H1 (cell line): Measurements from ENCODE around the gene RING1. TPM values are rescaled to one million over a fixed set of nuclear protein-coding genes. Genes with fewer than 3 reads are reported as not detected.

Experiments used
- CTCF ChIA-PET: fragments of 300-600 bp; sonication (Branson Sonifier 250); formaldehyde crosslinking; loops from one replicate; lab custom pipeline; 2021; ENCODE audit not compliant: partially characterized antibody; lab: Charles Lee
- POLR2A ChIA-PET: fragments of 300-600 bp; sonication (Branson Sonifier 250); formaldehyde crosslinking; loops from one replicate; lab custom pipeline; 2021; ENCODE audit warnings: inconsistent platforms; ENCODE audit not compliant: partially characterized antibody; lab: Charles Lee
- DNase-seq, 2 experiments: peaks; one replicate each; pipeline versions ENCODE4 v3.0.0 to v3.0.0-alpha.2; 2010 to 2022; ENCODE audit warnings: low spot score in 2 of 2, low read depth in 1 of 2, mixed read lengths in 1 of 2
- FAIRE-seq: peaks from 2 replicates; lab custom pipeline; 2011; peaks lifted over from hg19 to GRCh38; lab: Jason Lieb, UNC
- H2AFZ ChIP-seq: 2 replicates; pipeline ENCODE4 v1.8.1; 2012; ENCODE audit warnings: low read length, inconsistent platforms
- H2AK5ac ChIP-seq: 2 replicates; pipeline ENCODE4 v1.6.1; 2013; ENCODE audit warnings: low read depth, low read length
- H2BK120ac ChIP-seq: replicated peaks from 2 replicates; pipeline ENCODE3; 2013; ENCODE audit warnings: low read depth, low read length, inconsistent platforms
- H2BK12ac ChIP-seq: 2 replicates; pipeline ENCODE4 v1.6.1; 2013; ENCODE audit warnings: low read depth, low read length
- H2BK15ac ChIP-seq: 2 replicates; pipeline ENCODE4 v1.6.1; 2013; ENCODE audit warnings: low read length
- H2BK20ac ChIP-seq: 2 replicates; pipeline ENCODE4 v1.6.1; 2013; ENCODE audit warnings: low read length
- H2BK5ac ChIP-seq: 2 replicates; pipeline ENCODE4 v1.6.1; 2013; ENCODE audit warnings: low read depth, low read length
- H3K14ac ChIP-seq: 2 replicates; pipeline ENCODE4 v1.6.1; 2013; ENCODE audit warnings: inconsistent platforms; ENCODE audit not compliant: insufficient read length
- H3K18ac ChIP-seq: 2 replicates; pipeline ENCODE4 v1.6.1; 2013; ENCODE audit warnings: low read length; ENCODE audit errors: extremely low read depth
- H3K23ac ChIP-seq: 2 replicates; pipeline ENCODE4 v1.6.1; 2013; ENCODE audit warnings: inconsistent platforms; ENCODE audit not compliant: insufficient read length
- H3K23me2 ChIP-seq: 2 replicates; pipeline ENCODE4 v1.6.1; 2013; ENCODE audit warnings: low read depth, low read length
- H3K27ac ChIP-seq: 2 replicates; pipeline ENCODE4 v1.6.1; 2011; ENCODE audit warnings: low read depth, low read length, inconsistent platforms
- H3K27me3 ChIP-seq, 4 experiments: replicated peaks in 1 of 4; 1 replicate in 1 of 4; 2 replicates in 3 of 4; pipeline versions ENCODE4 v1.6.1 to v1.8.1; 2011 to 2013; ENCODE audit warnings: low read length in 3 of 4, mild to moderate bottlenecking in 3 of 4, inconsistent platforms in 2 of 4, mixed read lengths in 2 of 4, moderate library complexity in 1 of 4; ENCODE audit not compliant: control insufficient read depth in 3 of 4, insufficient read depth in 3 of 4; ENCODE audit errors: extremely low read depth in 1 of 4
- H3K36me3 ChIP-seq, 4 experiments: 2 replicates each; pipeline versions ENCODE4 v1.6.1 to v1.8.1; 2011 to 2013; ENCODE audit warnings: mild to moderate bottlenecking in 4 of 4, low read length in 3 of 4, moderate library complexity in 2 of 4, control low read depth in 1 of 4, inconsistent platforms in 1 of 4; ENCODE audit not compliant: insufficient read depth in 4 of 4, control insufficient read depth in 2 of 4
- H3K4ac ChIP-seq: replicated peaks from 2 replicates; pipeline ENCODE3; 2013; ENCODE audit warnings: low read length, low read depth, mixed read lengths, inconsistent platforms; ENCODE audit not compliant: insufficient read length
- H3K4me1 ChIP-seq, 4 experiments: replicated peaks in 1 of 4; 1 replicate in 1 of 4; 2 replicates in 3 of 4; pipeline versions ENCODE4 v1.6.1 to v1.8.1; 2011 to 2013; ENCODE audit warnings: low read length in 3 of 4, inconsistent platforms in 2 of 4, mixed read lengths in 1 of 4; ENCODE audit not compliant: insufficient read depth in 4 of 4, control insufficient read depth in 3 of 4
- H3K4me2 ChIP-seq, 2 experiments: 2 replicates each; pipeline versions ENCODE4 v1.6.1 to v1.8.1; 2011 to 2013; ENCODE audit warnings: low read depth in 2 of 2, low read length in 2 of 2, control low read depth in 1 of 2, inconsistent platforms in 1 of 2, mild to moderate bottlenecking in 1 of 2; ENCODE audit not compliant: insufficient read depth in 1 of 2
- H3K4me3 ChIP-seq, 4 experiments: fragments of 200-600, 300-600 bp in 1 of 4; sonication (generic), shearing (Covaris generic), sonication (Bioruptor Twin) in 1 of 4; 2 replicates each; pipeline versions ENCODE4 v1.5.1 to v1.8.1; 2011 to 2016; ENCODE audit warnings: low read length in 4 of 4, low read depth in 3 of 4, control low read depth in 2 of 4, inconsistent platforms in 2 of 4, mild to moderate bottlenecking in 2 of 4, mixed read lengths in 1 of 4, moderate library complexity in 1 of 4; ENCODE audit not compliant: insufficient read depth in 2 of 4; ENCODE audit errors: extremely low read depth in 1 of 4
- H3K56ac ChIP-seq: replicated peaks from 2 replicates; pipeline ENCODE3; 2013; ENCODE audit warnings: low read depth, mild to moderate bottlenecking, mixed read lengths, low read length, inconsistent platforms; ENCODE audit not compliant: insufficient read length
- H3K79me1 ChIP-seq: 2 replicates; pipeline ENCODE4 v1.6.1; 2013; ENCODE audit warnings: low read depth, low read length, control low read depth
- H3K79me2 ChIP-seq, 2 experiments: 2 replicates each; pipeline versions ENCODE4 v1.6.1 to v1.8.1; 2012 to 2013; ENCODE audit warnings: low read length in 2 of 2, mild to moderate bottlenecking in 2 of 2, inconsistent platforms in 1 of 2; ENCODE audit not compliant: insufficient read depth in 2 of 2, control insufficient read depth in 1 of 2
- H3K9ac ChIP-seq, 4 experiments: replicated peaks in 1 of 4; 1 replicate in 1 of 4; 2 replicates in 3 of 4; pipeline versions ENCODE4 v1.6.1 to v1.8.1; 2011 to 2013; ENCODE audit warnings: low read depth in 3 of 4, low read length in 3 of 4, control low read depth in 2 of 4, mild to moderate bottlenecking in 2 of 4, moderate library complexity in 2 of 4, inconsistent platforms in 1 of 4; ENCODE audit errors: extremely low read depth in 1 of 4
- H3K9me3 ChIP-seq, 2 experiments: 2 replicates each; pipeline versions ENCODE4 v1.6.1 to v1.8.1; 2012 to 2013; ENCODE audit warnings: mild to moderate bottlenecking in 2 of 2, moderate library complexity in 2 of 2, control low read depth in 1 of 2, inconsistent platforms in 1 of 2, low read depth in 1 of 2, low read length in 1 of 2, mixed read lengths in 1 of 2; ENCODE audit not compliant: insufficient read depth in 2 of 2
- H4K20me1 ChIP-seq, 2 experiments: replicated peaks in 1 of 2; 2 replicates each; pipeline versions ENCODE3 to v1.8.1; 2011 to 2013; ENCODE audit warnings: inconsistent platforms in 2 of 2, low read length in 2 of 2, mild to moderate bottlenecking in 1 of 2; ENCODE audit not compliant: insufficient read depth in 2 of 2, control insufficient read depth in 1 of 2
- H4K5ac ChIP-seq: 2 replicates; pipeline ENCODE4 v1.6.1; 2013; ENCODE audit warnings: low read length, low read depth, mixed read lengths, inconsistent platforms; ENCODE audit not compliant: insufficient read length
- H4K8ac ChIP-seq: 2 replicates; pipeline ENCODE4 v1.8.0; 2013; ENCODE audit warnings: mild to moderate bottlenecking, moderate library complexity, low read length, inconsistent platforms; ENCODE audit not compliant: insufficient read depth; ENCODE audit errors: extremely low read depth
- H4K91ac ChIP-seq: replicated peaks from 2 replicates; pipeline ENCODE3; 2013; ENCODE audit warnings: low read length, mixed read lengths, inconsistent platforms; ENCODE audit not compliant: insufficient read length
- ATF2 ChIP-seq: IDR thresholded peaks from 2 replicates; pipeline ENCODE4 v1.6.1; 2012; ENCODE audit warnings: low read length, inconsistent platforms
- CEBPB ChIP-seq: IDR thresholded peaks from 2 replicates; pipeline ENCODE4 v1.6.1; 2012; ENCODE audit warnings: low read depth, low read length
- HDAC6 ChIP-seq: IDR thresholded peaks from one replicate; pipeline ENCODE4 v1.7.1; 2012; ENCODE audit warnings: low read depth, mild to moderate bottlenecking, inconsistent platforms, low read length, moderate library complexity
- KDM5A ChIP-seq: fragments of 200-600 bp; IDR thresholded peaks from 2 replicates; pipeline ENCODE4 v1.7.1; 2012; ENCODE audit warnings: mild to moderate bottlenecking, low read length, inconsistent platforms, mixed read lengths
- NRF1 ChIP-seq: IDR thresholded peaks from 2 replicates; pipeline ENCODE4 v1.6.1; 2011; ENCODE audit warnings: mild to moderate bottlenecking, low read depth, low read length, improper control_type of control experiment
- RFX5 ChIP-seq: IDR thresholded peaks from 2 replicates; pipeline ENCODE4 v1.6.1; 2011; ENCODE audit warnings: low read depth, low read length, improper control_type of control experiment, borderline replicate concordance
- SP2 ChIP-seq: IDR thresholded peaks from 2 replicates; pipeline ENCODE4 v1.6.1; 2012; ENCODE audit warnings: mild to moderate bottlenecking, low read length, inconsistent platforms
- TAF7 ChIP-seq: optimal IDR thresholded peaks from 2 replicates; pipeline ENCODE3; 2011; ENCODE audit warnings: low read depth, mild to moderate bottlenecking, inconsistent platforms, low read length, moderate library complexity, borderline replicate concordance
- WGBS, 2 experiments: shearing (Covaris generic) in 1 of 2; methylation state at CpG; one replicate each; pipeline versions ENCODE4 v1.1.6 to v1.1.7; 2013 to 2015; ENCODE audit warnings: low lambda C conversion rate in 2 of 2, mixed read lengths in 2 of 2, inconsistent platforms in 1 of 2, low coverage in 1 of 2, missing lambda C conversion rate in 1 of 2; ENCODE audit not compliant: insufficient replicate concordance in 2 of 2, insufficient coverage in 1 of 2, insufficient read length in 1 of 2; ENCODE audit errors: extremely low coverage in 1 of 2, missing lambda C conversion rate in 1 of 2; 5-methylcytosine and 5-hydroxymethylcytosine counted together
- polyA plus RNA-seq, 7 experiments: library from polyadenylated mRNA; depleted of rRNA in 3 of 7; stranded (reverse) in 5 of 7; unstranded in 2 of 7; fragments of >200 nt in 5 of 7; fragments of 200-250 nt in 2 of 7; gene quantifications; 1 replicate in 5 of 7; 2 replicates in 1 of 7; 4 replicates in 1 of 7; pipeline versions ENCODE4 v1.2.1 to v1.2.3, GENCODE V29; 2011 to 2013; ENCODE audit warnings: missing spikeins in 2 of 7, mixed read lengths in 2 of 7
- total RNA-seq: library from RNA; stranded (reverse); fragmentation: NEBNext Ultra II Directional; extraction: Animal tissue kit (Norgen Biotek cat#: 25700); gene quantifications from 2 replicates; pipeline ENCODE4 v1.2.1, GENCODE V29; 2021

RING1 gene
- total and polyA plus RNA-seq, 2 of the 8 experiments (the other 6 are each of a cell fraction or from before 2014, with no cell fraction given): 16.4 to 26.0 TPM

DNA sequence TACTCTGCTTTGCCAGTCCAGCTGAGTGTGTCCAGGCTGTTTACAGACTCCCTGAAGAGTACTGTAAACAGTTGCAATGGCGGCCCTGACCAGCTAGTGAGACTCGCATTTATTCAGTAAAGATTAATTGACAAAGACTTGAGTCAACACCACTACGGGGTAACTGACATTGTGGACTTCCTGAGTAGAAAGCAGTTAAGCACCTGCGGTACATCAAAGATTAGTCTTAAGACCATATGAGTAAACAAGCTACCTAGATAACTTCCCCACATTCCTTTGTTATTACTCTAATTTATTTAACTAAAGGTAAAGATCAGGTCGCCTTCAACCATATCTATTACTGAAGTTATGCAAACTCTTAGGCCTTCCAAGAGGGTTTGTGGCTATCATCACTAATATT is 50.7 kb downstream of the RING1 start:
- Histone ChIP-seq H3K18ac (no peak overlapping the region), H2BK12ac (no peak overlapping the region), H3K27ac (no peak overlapping the region), H4K20me1 (peaks cover 0 to 3% of the 10 kb centered on the region in 2 experiments), H3K79me2 (no peaks in the 10 kb centered on the region), H3K4ac (no peak overlapping the region), H3K9ac (no peak overlapping the region), H3K79me1 (no peaks in the 10 kb centered on the region), H3K27me3 (no peaks in the 10 kb centered on the region), H3K56ac (no peak overlapping the region), H3K23me2 (no peaks in the 10 kb centered on the region), H4K91ac (no peak overlapping the region), H3K9me3 (0 out of 4 replicates have a peak, but pooled peaks cover 0 to 2% of the 10 kb centered on the region in 2 experiments), H2BK5ac (no peak overlapping the region), H2AK5ac (no peak overlapping the region), H3K4me1 (no peaks in the 10 kb centered on the region), H2BK15ac (no peak overlapping the region), H4K8ac (no peak overlapping the region), H4K5ac (no peak overlapping the region), H2BK120ac (no peak overlapping the region), H3K23ac (no peak overlapping the region), H3K14ac (no peak overlapping the region), H2AFZ (no peak overlapping the region)
- DNase-seq: no peak
- 93% methylated on average over 5 of the region's 5 CpGs; no CpG with 5 or more reads in 1 of the 2 experiments for WGBS, 2 experiments
- POLR2A ChIA-PET: interaction anchor here (1.6 to 4.2 kb wide), 4 partner anchors 9 to 18 kb away, joined by 4 to 26 read pairs (median 12); partner anchors contain the start of genes B3GALT4, RPS18 and VPS52
- CTCF ChIA-PET: interaction anchor here (0.6 to 3.0 kb wide), 3 partner anchors 9 to 52 kb away, joined by 3 to 14 read pairs (median 3); no protein-coding TSS in a partner anchor
- TF ChIP-seq TAF7 (no peak), SP2 (no peak), CEBPB (no peak), KDM5A (no peak), ATF2 (no peak), NRF1 (no peak), RFX5 (no peak), HDAC6 (no peak)
- TF ChIP-seq, all 59 proteins: peak for 0
- Histone ChIP-seq H3K36me3 (peaks cover 2 to 21% (median 2%) of the 10 kb centered on the region in 4 experiments; a peak in 5 of 8 replicates), H3K4me3 (no peak overlapping the region), H3K4me2 (no peak overlapping the region), H2BK20ac (no peak overlapping the region)
- no peak for FAIRE-seq
